ENCODE data around the gene ASCC3.

The ASCC3 gene

GRCh38 chr6:100565439-100566104 is 315.6 kb downstream of the ASCC3 start:
- H3K27me3 ChIP-seq: no peaks in the 10 kb centered on the region
- no peak overlapping the region for H3K4me3 ChIP-seq (ENCODE audit: low read depth in 1 of 2, low read length in 1 of 2)
- H3K36me3 ChIP-seq: no peaks in the 10 kb centered on the region
- no peaks in the 10 kb centered on the region for H3K4me1 ChIP-seq (ENCODE audit: control insufficient read depth in 1 of 2, insufficient read depth in 1 of 2, low read depth in 1 of 2, low read length in 1 of 2)
- TF ChIP-seq, protein P1, sequence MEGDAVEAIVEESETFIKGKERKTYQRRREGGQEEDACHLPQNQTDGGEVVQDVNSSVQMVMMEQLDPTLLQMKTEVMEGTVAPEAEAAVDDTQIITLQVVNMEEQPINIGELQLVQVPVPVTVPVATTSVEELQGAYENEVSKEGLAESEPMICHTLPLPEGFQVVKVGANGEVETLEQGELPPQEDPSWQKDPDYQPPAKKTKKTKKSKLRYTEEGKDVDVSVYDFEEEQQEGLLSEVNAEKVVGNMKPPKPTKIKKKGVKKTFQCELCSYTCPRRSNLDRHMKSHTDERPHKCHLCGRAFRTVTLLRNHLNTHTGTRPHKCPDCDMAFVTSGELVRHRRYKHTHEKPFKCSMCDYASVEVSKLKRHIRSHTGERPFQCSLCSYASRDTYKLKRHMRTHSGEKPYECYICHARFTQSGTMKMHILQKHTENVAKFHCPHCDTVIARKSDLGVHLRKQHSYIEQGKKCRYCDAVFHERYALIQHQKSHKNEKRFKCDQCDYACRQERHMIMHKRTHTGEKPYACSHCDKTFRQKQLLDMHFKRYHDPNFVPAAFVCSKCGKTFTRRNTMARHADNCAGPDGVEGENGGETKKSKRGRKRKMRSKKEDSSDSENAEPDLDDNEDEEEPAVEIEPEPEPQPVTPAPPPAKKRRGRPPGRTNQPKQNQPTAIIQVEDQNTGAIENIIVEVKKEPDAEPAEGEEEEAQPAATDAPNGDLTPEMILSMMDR (IDR thresholded peaks at IDR 0.05): no peak
- H3K27ac ChIP-seq: no peak overlapping the region
- no peaks in the 10 kb centered on the region for H3K9me3 ChIP-seq

DNA sequence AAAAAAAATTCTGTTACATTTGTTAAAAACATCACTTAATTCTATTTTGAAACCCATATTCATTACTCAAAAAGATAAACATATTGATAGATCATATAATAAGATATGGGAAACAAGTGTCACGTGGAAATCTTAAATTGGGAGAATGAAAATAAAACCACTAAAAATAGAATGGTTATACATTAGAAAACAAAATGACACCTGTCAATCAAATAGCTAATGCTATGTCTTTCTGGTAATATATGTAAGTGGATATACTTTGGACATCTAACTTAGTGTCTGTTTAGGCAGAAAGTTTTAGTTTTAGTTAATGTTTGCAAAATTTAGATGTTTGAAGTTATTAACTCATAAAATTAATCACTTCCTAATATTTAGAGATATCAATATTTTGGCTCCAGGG is 321.3 kb downstream of the ASCC3 start:
- Histone ChIP-seq H3K36me3 (no peaks in the 10 kb centered on the region), H3K9me3 (no peaks in the 10 kb centered on the region)

DNA sequence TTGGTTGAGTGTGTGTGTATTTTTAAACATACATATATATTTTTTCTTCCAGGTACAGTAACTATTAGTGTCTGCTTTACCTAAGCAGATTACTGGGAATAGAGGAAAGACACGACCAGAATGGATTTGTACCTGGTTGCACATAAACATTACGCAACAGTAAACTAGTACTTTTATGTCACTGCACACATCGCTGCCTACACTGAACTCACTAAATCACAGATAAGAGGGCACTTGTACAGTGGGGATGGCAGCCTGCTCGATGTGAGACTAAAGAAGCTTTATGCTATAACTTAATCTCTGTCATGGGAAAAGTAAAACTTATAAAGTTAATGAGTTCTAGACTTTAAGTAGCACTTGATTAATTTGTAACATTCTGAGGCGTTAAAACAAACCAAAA is 326.9 kb downstream of the ASCC3 start:
- Histone ChIP-seq H3K27me3 (no peaks in the 10 kb centered on the region), H3K36me3 (no peaks in the 10 kb centered on the region), H3K4me3 (ENCODE audit: low read depth in 1 of 2, low read length in 1 of 2) (no peak overlapping the region), H3K4me1 (ENCODE audit: control insufficient read depth in 1 of 2, insufficient read depth in 1 of 2, low read depth in 1 of 2, low read length in 1 of 2) (no peaks in the 10 kb centered on the region), H3K27ac (no peak overlapping the region), H3K9me3 (no peaks in the 10 kb centered on the region)
- TF ChIP-seq, protein P1 (IDR thresholded peaks at IDR 0.05): no peak

More for the DNA sequence above, 321.3 kb downstream of the ASCC3 start:
- Histone ChIP-seq H3K27ac (no peak overlapping the region), H3K4me3 (ENCODE audit: low read depth in 1 of 2, low read length in 1 of 2) (no peak overlapping the region), H3K4me1 (ENCODE audit: control insufficient read depth in 1 of 2, insufficient read depth in 1 of 2, low read depth in 1 of 2, low read length in 1 of 2) (no peaks in the 10 kb centered on the region), H3K27me3 (no peaks in the 10 kb centered on the region)
- TF ChIP-seq, protein P1 (IDR thresholded peaks at IDR 0.05): no peak

- no peak overlapping the region for H3K27ac ChIP-seq
- H3K4me1 ChIP-seq (ENCODE audit: control insufficient read depth in 1 of 2, insufficient read depth in 1 of 2, low read depth in 1 of 2, low read length in 1 of 2): no peaks in the 10 kb centered on the region
- no peaks in the 10 kb centered on the region for H3K36me3 ChIP-seq
- H3K9me3 ChIP-seq: no peaks in the 10 kb centered on the region
- no peaks in the 10 kb centered on the region for H3K27me3 ChIP-seq
- H3K4me3 ChIP-seq (ENCODE audit: low read depth in 1 of 2, low read length in 1 of 2): no peak overlapping the region
- TF ChIP-seq, protein P1 (IDR thresholded peaks at IDR 0.05): no peak
Observed at GRCh38 chr6:100553243-100553642, 327.9 kb downstream of the ASCC3 start.

DNA sequence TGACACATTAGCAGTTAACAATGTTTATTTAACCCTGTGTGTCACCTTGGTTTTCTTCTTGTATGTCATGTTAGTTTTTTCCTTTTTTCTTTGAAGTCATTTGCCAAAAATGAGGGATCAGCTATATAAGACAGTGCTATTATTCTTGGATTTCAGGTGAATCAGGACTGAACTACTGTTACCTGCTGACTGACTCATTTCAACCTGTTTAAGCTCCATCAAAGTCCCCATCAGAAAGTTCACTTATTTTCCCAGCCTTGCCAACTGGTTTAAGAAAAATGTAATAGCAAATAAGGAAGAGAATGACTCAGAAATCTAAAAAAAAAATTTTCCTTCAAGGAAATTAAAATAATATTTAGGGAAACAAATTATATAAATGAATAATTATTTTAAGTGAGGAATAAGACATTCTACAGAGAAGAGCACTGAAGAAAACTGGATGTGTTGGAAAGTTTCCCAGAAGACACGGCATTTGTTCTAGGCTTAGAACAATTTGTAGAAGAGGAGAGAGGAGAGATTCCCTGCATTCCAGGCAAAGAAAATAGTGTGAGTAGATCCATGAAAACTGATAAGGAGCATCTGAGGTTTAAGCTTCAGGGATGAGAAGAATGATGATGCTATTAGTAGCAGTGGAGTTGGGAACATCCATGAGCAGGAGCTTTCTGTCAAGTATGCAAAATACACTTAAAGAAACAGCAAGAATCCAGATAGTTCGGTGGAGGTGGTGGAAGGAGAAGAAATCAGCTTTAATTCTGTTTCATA is 331.5 kb downstream of the ASCC3 start:
- Histone ChIP-seq H3K36me3 (no peaks in the 10 kb centered on the region), H3K4me3 (ENCODE audit: low read depth in 1 of 2, low read length in 1 of 2) (no peak overlapping the region), H3K27ac (no peak overlapping the region), H3K9me3 (no peaks in the 10 kb centered on the region), H3K4me1 (ENCODE audit: control insufficient read depth in 1 of 2, insufficient read depth in 1 of 2, low read depth in 1 of 2, low read length in 1 of 2) (no peaks in the 10 kb centered on the region), H3K27me3 (no peaks in the 10 kb centered on the region)
- TF ChIP-seq, protein P1 (IDR thresholded peaks at IDR 0.05): no peak
